Esophagus squamous epithelium (tissue), 5 donors: ENCODE results near the gene KRT13. TPM values are rescaled to one million over a fixed set of nuclear protein-coding genes. Genes with fewer than 3 reads are reported as not detected.
A peak's percentile ranks its signal among the peaks of the same experiment; 100 is the strongest.

Experiments
- DNase-seq: peaks from one replicate; lab custom pipeline; 2025; lab: John Stamatoyannopoulos, UW
- H3K27ac ChIP-seq, 4 donors: fragments of 200-600 bp; sonication (generic); one replicate each; pipeline ENCODE4 v1.5.1; 2016 to 2019; ENCODE audit warnings: mild to moderate bottlenecking in 1 of 4
- H3K27me3 ChIP-seq, 4 donors: fragments of 200-600 bp; sonication (generic); 1 replicate in 3 of 4; 2 replicates in 1 of 4; pipeline versions ENCODE4 v1.5.1 to v1.6.0; 2017 to 2021; ENCODE audit warnings: antibody characterized with exemption in 1 of 4
- H3K36me3 ChIP-seq, 3 donors: fragments of 200-600 bp; sonication (generic); one replicate each; pipeline ENCODE4 v1.5.1; 2016 to 2019
- H3K4me1 ChIP-seq, 3 donors: fragments of 200-600 bp; sonication (generic); one replicate each; pipeline ENCODE4 v1.5.1; 2017 to 2019
- H3K4me3 ChIP-seq, 4 donors: fragments of 200-600 bp; sonication (generic); 1 replicate in 3 of 4; 2 replicates in 1 of 4; pipeline ENCODE4 v1.5.1; 2016 to 2019; ENCODE audit warnings: mild to moderate bottlenecking in 2 of 4, moderate library complexity in 1 of 4
- H3K9me3 ChIP-seq, 3 donors: fragments of 200-600 bp; sonication (generic); one replicate each; pipeline ENCODE4 v1.5.1; 2016 to 2019
- CTCF ChIP-seq, 6 experiments: fragments of 450-650 bp in 4 of 6; fragments of 200-600 bp in 2 of 6; sonication (generic) in 2 of 6; IDR thresholded peaks; one replicate each; pipeline ENCODE4 v1.5.1; 2016 to 2019; ENCODE audit warnings: antibody characterized with exemption in 6 of 6, mild to moderate bottlenecking in 4 of 6, moderate library complexity in 4 of 6
- POLR2A ChIP-seq, 4 donors: fragments of 450-650 bp; IDR thresholded peaks; one replicate each; pipeline ENCODE4 v1.6.1; 2017; ENCODE audit warnings: antibody characterized with exemption in 4 of 4, mild to moderate bottlenecking in 4 of 4, moderate library complexity in 3 of 4
- WGBS, 2 donors: methylation state at CpG; one replicate each; pipeline ENCODE4 v1.1.5; 2018; 5-methylcytosine and 5-hydroxymethylcytosine counted together
- intact Hi-C: fragments of 100-400 bp; cut with DNase I; formaldehyde crosslinking; loops from one replicate; pipeline ENCODE4 v1.15.0; 2022
- total RNA-seq, 4 donors: library from RNA; depleted of rRNA; stranded (reverse); fragments of >200 nt; gene quantifications; one replicate each; pipeline ENCODE4 v1.1.0, GENCODE V29; 2016
- donor health status: DM: yes; HTN: yes; CAD: no.

KRT13 gene
- total RNA-seq, 4 donors from 2014 or later = 27,182 to 79,363 (median 33,601) TPM

DNA sequence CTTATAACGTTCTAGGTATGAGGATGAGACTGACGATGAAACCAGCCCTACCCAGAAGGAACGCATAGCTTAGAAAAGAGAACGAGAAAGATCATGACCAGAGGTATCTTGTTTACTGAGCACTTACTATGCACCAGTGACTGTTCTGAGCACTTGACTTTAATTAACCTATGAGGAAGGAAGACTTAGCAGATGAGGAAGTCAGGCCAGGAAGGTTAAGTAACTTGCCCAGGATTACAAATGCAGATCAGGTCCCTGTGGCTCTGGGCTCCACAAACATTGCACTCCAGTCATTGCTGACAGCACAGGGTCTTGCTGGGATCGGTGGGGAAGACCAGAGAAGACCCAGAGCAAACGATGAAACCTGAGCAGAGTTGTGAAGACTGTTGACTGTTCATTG is 7.1 kb downstream of the KRT13 start:
- Histone ChIP-seq H3K36me3 (peaks cover 0 to 23% (median 0%) of the 10 kb centered on the region in 3 donors), H3K9me3 (no peaks in the 10 kb centered on the region), H3K4me3 (peak overlapping the region in 2 of 4 donors; percentile 2 to 24), H3K27ac (peak overlapping the region; percentile 65 to 92 (median 82)), H3K27me3 (peaks cover 0 to 7% (median 0%) of the 10 kb centered on the region in 4 donors), H3K4me1 (peaks cover 4 to 94% (median 28%) of the 10 kb centered on the region in 3 donors)
- 32 to 39% methylated on average over 6 of the region's 6 CpGs for WGBS, 2 donors
- TF ChIP-seq CTCF (IDR thresholded peaks at IDR 0.05) (no peak), POLR2A (IDR thresholded peaks at IDR 0.05) (peak in 1 of 4 donors; percentile 17)
- intact Hi-C loops = no loop called here
- DNase-seq = no peak

GRCh38 chr17:41496803-41497484 is 8.5 kb downstream of the KRT13 start:
- TF ChIP-seq CTCF (IDR thresholded peaks at IDR 0.05) (peak in 5 of 6 experiments; percentile 55 to 95 (median 87)), POLR2A (IDR thresholded peaks at IDR 0.05) (peak in 1 of 4 donors; percentile 15)
- intact Hi-C loops = no loop called here
- peaks cover 4 to 94% (median 38%) of the 10 kb centered on the region in 3 donors for H3K4me1 ChIP-seq
- H3K9me3 ChIP-seq = no peaks in the 10 kb centered on the region
- H3K4me3 ChIP-seq = no peak overlapping the region
- 51 to 89% methylated on average over 5 to 6 of the region's 12 CpGs for WGBS, 2 donors
- no peak for DNase-seq
- peak overlapping the region; percentile 65 to 92 (median 82) for H3K27ac ChIP-seq
- H3K36me3 ChIP-seq = peaks cover 0 to 10% (median 0%) of the 10 kb centered on the region in 3 donors
- peaks cover 0 to 7% (median 0%) of the 10 kb centered on the region in 4 donors for H3K27me3 ChIP-seq

DNA sequence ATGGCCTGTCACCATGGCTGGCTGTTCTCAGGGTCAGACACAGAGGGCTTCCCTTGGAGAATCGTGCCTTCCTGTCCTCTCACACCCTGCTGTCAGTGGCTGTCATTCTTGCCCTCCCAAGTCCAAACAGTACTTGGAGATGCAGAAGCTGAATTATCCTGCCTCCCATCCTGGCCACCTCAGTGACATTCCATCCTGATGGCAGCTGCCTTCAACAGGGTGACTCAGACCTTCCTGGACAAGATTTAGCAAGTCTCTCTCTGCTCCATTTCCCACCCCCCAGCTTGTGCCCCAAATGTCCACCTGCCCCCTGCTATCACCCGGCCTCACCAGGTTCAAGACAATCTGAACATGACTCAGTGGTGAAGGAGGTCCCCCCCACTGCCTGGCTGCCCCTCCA is 10.9 kb downstream of the KRT13 start:
- Histone ChIP-seq H3K27ac (peak overlapping the region in 1 of 4 donors; percentile 9), H3K4me3 (no peak overlapping the region), H3K27me3 (peaks cover 0 to 5% (median 0%) of the 10 kb centered on the region in 4 donors), H3K9me3 (no peaks in the 10 kb centered on the region), H3K4me1 (peaks cover 4 to 79% (median 38%) of the 10 kb centered on the region in 3 donors), H3K36me3 (no peaks in the 10 kb centered on the region)
- intact Hi-C loops = no loop called here
- WGBS, 2 donors = 14% methylated on average over 1 of the region's 2 CpGs; no CpG with 5 or more reads in 1 of the 2 donors
- no peak for TF ChIP-seq POLR2A (IDR thresholded peaks at IDR 0.05)
- TF ChIP-seq CTCF (IDR thresholded peaks at IDR 0.05) = no peak
- DNase-seq = no peak

DNA sequence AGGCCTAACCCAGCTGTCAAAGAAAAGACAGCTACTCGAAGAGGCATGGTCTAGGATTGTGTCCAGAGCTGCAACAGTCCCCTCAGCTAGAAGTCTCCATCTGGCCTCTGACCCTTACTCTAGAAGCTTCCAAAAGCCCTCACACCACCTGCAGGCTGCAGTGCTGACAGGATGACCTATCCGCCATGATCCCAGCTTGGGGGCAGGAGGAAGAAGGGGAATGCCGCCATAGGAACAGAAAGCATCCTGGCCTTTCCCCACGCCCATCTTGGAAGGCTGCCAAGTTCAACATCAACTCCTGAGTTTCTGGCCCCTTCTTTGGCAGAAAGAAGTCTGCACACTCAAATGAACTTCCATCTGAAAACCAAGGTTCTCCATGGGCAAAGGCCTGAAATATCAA is 12.6 kb downstream of the KRT13 start:
- WGBS, 2 donors = 35 to 64% methylated on average over 3 to 4 of the region's 4 CpGs
- no peak for TF ChIP-seq POLR2A (IDR thresholded peaks at IDR 0.05)
- no peak for TF ChIP-seq CTCF (IDR thresholded peaks at IDR 0.05)
- intact Hi-C loops = no loop called here
- no peak overlapping the region for H3K4me3 ChIP-seq
- H3K27me3 ChIP-seq = no peaks in the 10 kb centered on the region
- no peaks in the 10 kb centered on the region for H3K36me3 ChIP-seq
- no peaks in the 10 kb centered on the region for H3K9me3 ChIP-seq
- no peak for DNase-seq
- H3K4me1 ChIP-seq = peaks cover 4 to 62% (median 28%) of the 10 kb centered on the region in 3 donors
- H3K27ac ChIP-seq = no peak overlapping the region

DNA sequence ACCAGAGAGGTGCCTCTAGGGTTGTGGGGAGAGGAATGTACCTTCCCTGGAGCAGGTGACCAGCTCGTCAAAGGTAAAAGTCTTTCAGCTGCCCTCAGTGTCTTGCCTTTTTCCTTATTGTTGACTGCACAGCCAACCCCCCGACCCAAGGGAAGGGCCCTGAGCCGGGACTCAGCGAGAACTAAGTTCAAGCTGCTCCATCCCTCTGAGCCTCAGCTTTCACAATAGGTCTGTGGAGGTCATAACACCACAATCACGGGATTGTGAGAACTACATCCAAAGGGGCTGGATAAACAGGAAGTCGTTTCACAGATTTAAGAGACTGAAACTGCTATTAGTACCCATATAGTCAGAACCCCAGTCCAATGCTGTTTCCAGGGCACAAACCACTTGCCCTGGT is 13.1 kb downstream of the KRT13 start:
- no peak overlapping the region for H3K27ac ChIP-seq

More for the DNA sequence above, 13.1 kb downstream of the KRT13 start:
- H3K9me3 ChIP-seq = no peaks in the 10 kb centered on the region
- peaks cover 4 to 58% (median 25%) of the 10 kb centered on the region in 3 donors for H3K4me1 ChIP-seq
- intact Hi-C loops = no loop called here
- DNase-seq = no peak
- no peaks in the 10 kb centered on the region for H3K27me3 ChIP-seq
- H3K4me3 ChIP-seq = no peak overlapping the region
- TF ChIP-seq POLR2A (IDR thresholded peaks at IDR 0.05) (no peak), CTCF (IDR thresholded peaks at IDR 0.05) (no peak)
- WGBS, 2 donors = 31 to 80% methylated on average over 1 to 3 of the region's 6 CpGs
- H3K36me3 ChIP-seq = no peaks in the 10 kb centered on the region
